Measurements from ENCODE around the gene TSC2.
"Not testable (repeated sequence)": the region's sequence is repeated elsewhere in the genome, so short reads cannot be mapped to it uniquely, and the experiment has no call there.

TSC2 gene

DNA sequence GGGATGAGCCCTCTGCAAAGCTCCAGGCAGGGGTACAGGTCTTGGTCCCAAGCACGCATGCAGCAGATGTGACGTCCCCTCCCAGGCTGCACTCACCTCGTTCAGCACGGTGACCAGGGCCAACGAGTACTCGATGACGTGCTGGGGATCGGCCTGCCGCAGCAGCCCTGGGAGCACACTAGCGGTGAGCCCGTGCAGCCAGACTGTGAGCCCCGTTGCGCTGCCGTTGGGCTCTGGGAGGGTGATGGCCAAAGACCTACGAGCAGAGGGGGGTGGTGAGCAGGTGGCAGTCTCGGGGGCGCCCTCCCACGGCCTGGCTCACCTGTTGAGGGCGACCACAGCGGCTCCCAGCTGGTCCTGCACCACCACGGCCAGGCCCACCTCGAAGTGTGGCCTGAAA, 58.0 kb downstream of the TSC2 start:
- H3K4me1 ChIP-seq (ENCODE audit: insufficient read depth, low read length, severe bottlenecking); H3K27ac ChIP-seq (ENCODE audit: low read depth, low read length, poor library complexity, severe bottlenecking); H3K36me3 ChIP-seq (ENCODE audit: insufficient read depth, low read length); H3K9me2 ChIP-seq (ENCODE audit: low read depth, low read length); H3K79me2 ChIP-seq (ENCODE audit: insufficient read depth, low read length); H3K27me3 ChIP-seq (ENCODE audit: insufficient read depth, low read length); H4K20me1 ChIP-seq (ENCODE audit: insufficient read depth, low read length); H3K9ac ChIP-seq (ENCODE audit: low read length); H3F3A ChIP-seq (ENCODE audit: insufficient read depth, low read length); H3K4me2 ChIP-seq (ENCODE audit: low read length); H3K9me3 ChIP-seq (ENCODE audit: low read length); H3K4me3 ChIP-seq (ENCODE audit: low read depth, low read length, poor library complexity, severe bottlenecking); H2AFZ ChIP-seq (ENCODE audit: low read length): not testable (repeated sequence)

DNA sequence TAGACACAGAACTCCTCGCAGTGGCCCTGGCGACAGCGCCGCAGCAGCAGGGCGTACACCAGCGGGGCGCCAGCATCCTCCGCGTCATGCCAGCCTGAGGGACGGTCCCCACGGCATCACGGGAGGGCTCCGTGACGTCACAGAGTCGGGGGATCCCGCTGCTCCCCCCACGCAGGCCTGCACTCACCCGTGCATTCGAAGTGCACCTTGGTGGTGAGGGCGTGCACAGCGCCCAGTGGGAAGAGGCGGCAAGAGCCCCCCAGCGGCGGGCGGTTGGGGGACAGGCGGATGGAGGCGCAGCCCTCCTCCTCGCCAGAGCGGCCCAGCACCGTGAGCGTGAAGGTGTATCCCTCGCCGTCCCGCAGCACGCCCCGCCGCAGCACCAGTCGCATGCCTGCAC, 58.4 kb downstream of the TSC2 start:
- not testable (repeated sequence) for H2AFZ ChIP-seq (ENCODE audit: low read length); H3K36me3 ChIP-seq (ENCODE audit: insufficient read depth, low read length); H3K27ac ChIP-seq (ENCODE audit: low read depth, low read length, poor library complexity, severe bottlenecking)

DNA sequence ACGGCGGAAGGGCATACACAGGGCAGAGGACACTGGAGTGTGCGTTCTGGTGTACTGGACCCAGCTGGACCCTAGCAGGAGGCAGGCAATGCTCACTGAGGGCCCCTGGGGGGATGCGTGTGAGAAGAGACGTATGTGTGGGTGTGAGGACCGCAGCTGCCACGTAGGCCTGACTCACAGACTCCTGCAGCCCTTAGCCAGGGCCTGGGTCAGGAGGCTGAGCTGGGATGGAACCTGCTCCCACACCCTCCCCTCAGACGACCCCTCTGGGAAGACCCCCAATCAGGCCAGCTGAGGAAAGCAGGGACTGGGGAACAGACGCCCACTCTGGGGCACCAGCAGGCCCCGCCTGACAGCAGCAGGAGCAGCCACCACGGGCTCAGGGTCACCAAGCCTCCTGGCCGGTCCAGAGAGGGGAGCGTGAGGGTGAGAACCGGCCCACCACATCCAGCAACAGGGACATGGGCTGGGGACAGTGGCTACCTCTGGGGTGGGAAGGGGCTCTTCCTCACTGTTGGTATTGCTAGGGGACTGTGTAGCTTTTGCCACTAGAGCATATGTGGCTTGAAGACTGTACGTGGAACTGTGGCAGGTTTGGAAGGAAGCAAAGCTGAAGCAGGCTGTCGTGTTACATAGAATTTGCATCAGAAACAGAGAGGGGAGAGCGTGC, 59.5 kb downstream of the TSC2 start:
- H3K4me3 ChIP-seq (ENCODE audit: low read depth, low read length, poor library complexity, severe bottlenecking); H3F3A ChIP-seq (ENCODE audit: insufficient read depth, low read length); H3K27me3 ChIP-seq (ENCODE audit: insufficient read depth, low read length); H3K4me2 ChIP-seq (ENCODE audit: low read length); H2AFZ ChIP-seq (ENCODE audit: low read length); H3K27ac ChIP-seq (ENCODE audit: low read depth, low read length, poor library complexity, severe bottlenecking); H3K79me2 ChIP-seq (ENCODE audit: insufficient read depth, low read length); H4K20me1 ChIP-seq (ENCODE audit: insufficient read depth, low read length); H3K36me3 ChIP-seq (ENCODE audit: insufficient read depth, low read length); H3K9me3 ChIP-seq (ENCODE audit: low read length); H3K9ac ChIP-seq (ENCODE audit: low read length); H3K9me2 ChIP-seq (ENCODE audit: low read depth, low read length); H3K4me1 ChIP-seq (ENCODE audit: insufficient read depth, low read length, severe bottlenecking): not testable (repeated sequence)

More for the DNA sequence above, 58.4 kb downstream of the TSC2 start:
- not testable (repeated sequence) for H3K9me2 ChIP-seq (ENCODE audit: low read depth, low read length); H3F3A ChIP-seq (ENCODE audit: insufficient read depth, low read length); H3K4me1 ChIP-seq (ENCODE audit: insufficient read depth, low read length, severe bottlenecking); H3K4me3 ChIP-seq (ENCODE audit: low read depth, low read length, poor library complexity, severe bottlenecking); H3K4me2 ChIP-seq (ENCODE audit: low read length); H4K20me1 ChIP-seq (ENCODE audit: insufficient read depth, low read length); H3K27me3 ChIP-seq (ENCODE audit: insufficient read depth, low read length); H3K79me2 ChIP-seq (ENCODE audit: insufficient read depth, low read length); H3K9me3 ChIP-seq (ENCODE audit: low read length); H3K9ac ChIP-seq (ENCODE audit: low read length)

DNA sequence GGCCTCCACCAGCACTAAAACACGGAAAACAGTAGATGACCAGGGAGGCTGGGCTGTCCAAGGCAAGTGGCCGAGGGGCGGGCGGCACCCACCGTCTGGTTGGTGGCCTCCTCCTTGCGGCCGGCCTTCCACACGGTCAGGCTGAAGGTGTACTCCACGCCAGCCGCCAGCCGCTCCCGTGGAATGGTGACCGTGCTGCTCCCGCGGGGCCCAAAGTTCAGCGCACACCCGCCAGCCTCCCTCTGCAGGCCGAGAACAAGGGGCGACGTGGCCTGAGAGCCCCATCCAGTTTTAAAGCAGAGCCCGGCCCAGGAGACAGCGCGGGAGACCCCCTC, 60.0 kb downstream of the TSC2 start:
- not testable (repeated sequence) for H4K20me1 ChIP-seq (ENCODE audit: insufficient read depth, low read length)

DNA sequence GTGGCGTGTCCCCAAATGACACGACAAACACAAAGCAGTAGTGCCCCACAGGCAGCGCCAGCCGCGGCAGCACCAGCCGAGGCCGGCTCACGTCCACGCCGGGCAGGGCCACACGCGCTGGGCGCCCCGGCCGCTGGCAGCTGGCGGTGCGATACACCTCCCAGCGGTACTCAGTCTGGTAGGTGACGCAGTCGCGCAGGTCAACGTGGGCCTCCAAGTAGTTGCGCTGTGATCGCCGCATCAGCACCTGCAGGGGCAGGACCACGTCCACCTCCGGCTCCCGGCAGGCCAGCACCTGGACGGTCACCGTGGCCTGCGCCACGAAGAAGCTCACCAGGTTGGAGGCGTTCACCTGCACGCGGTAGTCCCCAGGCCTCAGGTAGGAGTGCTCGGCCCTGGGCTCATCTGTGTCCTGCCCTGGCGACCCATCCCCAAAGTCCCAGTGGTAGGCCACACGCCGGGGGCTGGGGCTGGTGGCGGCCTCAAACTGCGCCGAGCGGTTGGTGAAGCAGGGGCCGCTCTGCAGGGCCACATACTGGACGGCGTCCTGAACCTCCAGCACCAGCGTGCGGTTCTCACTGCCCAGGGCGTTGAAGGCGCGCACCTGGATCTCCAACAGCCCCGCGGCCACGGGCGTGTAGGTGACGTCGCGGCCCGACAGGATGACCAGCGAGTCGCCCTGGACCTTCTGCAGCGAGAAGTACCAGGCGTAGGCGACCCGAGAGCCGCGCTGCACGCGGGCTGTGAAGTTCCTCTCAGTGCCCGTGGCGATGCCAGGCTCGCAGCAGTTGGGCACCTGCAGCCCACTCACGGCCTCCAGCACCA, 60.9 kb downstream of the TSC2 start:
- not testable (repeated sequence) for H3K27ac ChIP-seq (ENCODE audit: low read depth, low read length, poor library complexity, severe bottlenecking); H3F3A ChIP-seq (ENCODE audit: insufficient read depth, low read length); H3K36me3 ChIP-seq (ENCODE audit: insufficient read depth, low read length); H3K27me3 ChIP-seq (ENCODE audit: insufficient read depth, low read length); H3K4me1 ChIP-seq (ENCODE audit: insufficient read depth, low read length, severe bottlenecking); H3K9me2 ChIP-seq (ENCODE audit: low read depth, low read length); H2AFZ ChIP-seq (ENCODE audit: low read length); H3K9ac ChIP-seq (ENCODE audit: low read length); H3K4me3 ChIP-seq (ENCODE audit: low read depth, low read length, poor library complexity, severe bottlenecking); H3K9me3 ChIP-seq (ENCODE audit: low read length); H4K20me1 ChIP-seq (ENCODE audit: insufficient read depth, low read length); H3K79me2 ChIP-seq (ENCODE audit: insufficient read depth, low read length); H3K4me2 ChIP-seq (ENCODE audit: low read length)

More for the DNA sequence above, 60.0 kb downstream of the TSC2 start:
- H3K9ac ChIP-seq (ENCODE audit: low read length); H3K36me3 ChIP-seq (ENCODE audit: insufficient read depth, low read length); H3K79me2 ChIP-seq (ENCODE audit: insufficient read depth, low read length); H3K27me3 ChIP-seq (ENCODE audit: insufficient read depth, low read length); H3K4me1 ChIP-seq (ENCODE audit: insufficient read depth, low read length, severe bottlenecking); H3K27ac ChIP-seq (ENCODE audit: low read depth, low read length, poor library complexity, severe bottlenecking); H3K9me3 ChIP-seq (ENCODE audit: low read length); H3K4me2 ChIP-seq (ENCODE audit: low read length); H3F3A ChIP-seq (ENCODE audit: insufficient read depth, low read length); H2AFZ ChIP-seq (ENCODE audit: low read length); H3K4me3 ChIP-seq (ENCODE audit: low read depth, low read length, poor library complexity, severe bottlenecking); H3K9me2 ChIP-seq (ENCODE audit: low read depth, low read length): not testable (repeated sequence)

DNA sequence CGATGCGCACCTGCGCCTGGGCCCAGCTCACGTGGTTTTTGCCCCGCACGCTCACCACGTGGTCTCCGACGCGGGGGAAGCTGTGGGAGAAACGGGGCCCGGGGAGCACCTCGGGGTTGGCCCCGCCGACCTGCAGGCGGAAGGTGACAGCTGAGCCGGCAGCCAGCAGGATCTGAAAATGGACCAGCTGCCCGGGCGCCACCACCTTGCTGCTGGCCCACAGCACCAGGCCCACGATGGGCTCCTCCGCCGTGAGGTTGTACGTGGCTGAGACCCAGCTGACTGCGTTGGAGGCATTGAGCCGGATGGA, 61.4 kb downstream of the TSC2 start:
- H3K9me3 ChIP-seq (ENCODE audit: low read length); H3K4me1 ChIP-seq (ENCODE audit: insufficient read depth, low read length, severe bottlenecking); H3K36me3 ChIP-seq (ENCODE audit: insufficient read depth, low read length); H3K9me2 ChIP-seq (ENCODE audit: low read depth, low read length); H3K9ac ChIP-seq (ENCODE audit: low read length); H3F3A ChIP-seq (ENCODE audit: insufficient read depth, low read length); H3K4me2 ChIP-seq (ENCODE audit: low read length); H3K79me2 ChIP-seq (ENCODE audit: insufficient read depth, low read length); H2AFZ ChIP-seq (ENCODE audit: low read length); H4K20me1 ChIP-seq (ENCODE audit: insufficient read depth, low read length); H3K27me3 ChIP-seq (ENCODE audit: insufficient read depth, low read length); H3K27ac ChIP-seq (ENCODE audit: low read depth, low read length, poor library complexity, severe bottlenecking); H3K4me3 ChIP-seq (ENCODE audit: low read depth, low read length, poor library complexity, severe bottlenecking): not testable (repeated sequence)

DNA sequence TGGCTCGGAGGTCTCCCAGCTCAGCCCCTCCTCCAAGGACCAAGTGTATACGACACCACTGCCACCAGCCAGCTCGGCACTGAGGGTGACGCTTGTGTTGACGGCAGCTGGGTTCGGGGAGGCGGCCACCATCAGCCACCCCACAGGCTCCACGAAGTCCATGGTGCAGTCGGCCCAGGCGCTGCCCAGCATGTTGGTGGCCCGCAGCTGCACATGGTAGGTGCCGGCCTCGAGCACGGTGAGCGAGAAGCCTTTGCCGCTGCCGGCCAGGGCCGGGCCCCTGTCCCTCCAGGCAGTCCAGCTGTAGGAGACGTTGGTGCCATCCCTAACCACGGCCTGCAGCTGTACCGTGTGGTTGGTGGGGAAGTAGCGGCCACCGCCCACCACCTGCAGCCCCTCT, 62.1 kb downstream of the TSC2 start:
- H3F3A ChIP-seq (ENCODE audit: insufficient read depth, low read length); H3K27ac ChIP-seq (ENCODE audit: low read depth, low read length, poor library complexity, severe bottlenecking); H2AFZ ChIP-seq (ENCODE audit: low read length); H3K9me2 ChIP-seq (ENCODE audit: low read depth, low read length); H3K9ac ChIP-seq (ENCODE audit: low read length); H3K9me3 ChIP-seq (ENCODE audit: low read length); H3K27me3 ChIP-seq (ENCODE audit: insufficient read depth, low read length); H3K79me2 ChIP-seq (ENCODE audit: insufficient read depth, low read length); H3K4me3 ChIP-seq (ENCODE audit: low read depth, low read length, poor library complexity, severe bottlenecking); H3K36me3 ChIP-seq (ENCODE audit: insufficient read depth, low read length); H4K20me1 ChIP-seq (ENCODE audit: insufficient read depth, low read length); H3K4me1 ChIP-seq (ENCODE audit: insufficient read depth, low read length, severe bottlenecking); H3K4me2 ChIP-seq (ENCODE audit: low read length): not testable (repeated sequence)
